Measurements from ENCODE around the gene LONRF2. TPM values are rescaled to one million over a fixed set of nuclear protein-coding genes. Genes with fewer than 3 reads are reported as not detected.

The LONRF2 gene
- total and polyA plus RNA-seq, 2 donors from 2014 or later: 1.1 to 6.3 TPM

- H3K4me1 ChIP-seq (ENCODE audit: control insufficient read depth in 2 of 3, insufficient read depth in 2 of 3, low read depth in 1 of 3, low read length in 3 of 3): no peaks in the 10 kb centered on the region
- TF ChIP-seq, protein P1, sequence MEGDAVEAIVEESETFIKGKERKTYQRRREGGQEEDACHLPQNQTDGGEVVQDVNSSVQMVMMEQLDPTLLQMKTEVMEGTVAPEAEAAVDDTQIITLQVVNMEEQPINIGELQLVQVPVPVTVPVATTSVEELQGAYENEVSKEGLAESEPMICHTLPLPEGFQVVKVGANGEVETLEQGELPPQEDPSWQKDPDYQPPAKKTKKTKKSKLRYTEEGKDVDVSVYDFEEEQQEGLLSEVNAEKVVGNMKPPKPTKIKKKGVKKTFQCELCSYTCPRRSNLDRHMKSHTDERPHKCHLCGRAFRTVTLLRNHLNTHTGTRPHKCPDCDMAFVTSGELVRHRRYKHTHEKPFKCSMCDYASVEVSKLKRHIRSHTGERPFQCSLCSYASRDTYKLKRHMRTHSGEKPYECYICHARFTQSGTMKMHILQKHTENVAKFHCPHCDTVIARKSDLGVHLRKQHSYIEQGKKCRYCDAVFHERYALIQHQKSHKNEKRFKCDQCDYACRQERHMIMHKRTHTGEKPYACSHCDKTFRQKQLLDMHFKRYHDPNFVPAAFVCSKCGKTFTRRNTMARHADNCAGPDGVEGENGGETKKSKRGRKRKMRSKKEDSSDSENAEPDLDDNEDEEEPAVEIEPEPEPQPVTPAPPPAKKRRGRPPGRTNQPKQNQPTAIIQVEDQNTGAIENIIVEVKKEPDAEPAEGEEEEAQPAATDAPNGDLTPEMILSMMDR (IDR thresholded peaks at IDR 0.05; ENCODE audit: borderline replicate concordance, extremely low read depth, insufficient read depth): no peak
- DNase-seq (no peak), FAIRE-seq (no peak)
- no peaks in the 10 kb centered on the region for H3K9me3 ChIP-seq (ENCODE audit: control insufficient read depth in 2 of 3, insufficient read depth in 1 of 3, low read length in 3 of 3)
- H3K27me3 ChIP-seq (ENCODE audit: control insufficient read depth, insufficient read depth, low read length): peaks cover 5% of the 10 kb centered on the region
- no peak overlapping the region for H3K4me3 ChIP-seq (ENCODE audit: low read length in 3 of 3)
- no peak overlapping the region for H3K27ac ChIP-seq (ENCODE audit: low read depth in 2 of 2, low read length in 2 of 2)
- no peaks in the 10 kb centered on the region for H3K36me3 ChIP-seq (ENCODE audit: control insufficient read depth in 2 of 3, insufficient read depth in 3 of 3, low read length in 3 of 3)
- H3K9ac ChIP-seq (ENCODE audit: low read length in 3 of 3): no peak overlapping the region
- intact Hi-C loops (cut with DNase I): no loop called here
Observed at GRCh38 chr2:100327742-100328141, 5.4 kb upstream of the LONRF2 start.

DNA sequence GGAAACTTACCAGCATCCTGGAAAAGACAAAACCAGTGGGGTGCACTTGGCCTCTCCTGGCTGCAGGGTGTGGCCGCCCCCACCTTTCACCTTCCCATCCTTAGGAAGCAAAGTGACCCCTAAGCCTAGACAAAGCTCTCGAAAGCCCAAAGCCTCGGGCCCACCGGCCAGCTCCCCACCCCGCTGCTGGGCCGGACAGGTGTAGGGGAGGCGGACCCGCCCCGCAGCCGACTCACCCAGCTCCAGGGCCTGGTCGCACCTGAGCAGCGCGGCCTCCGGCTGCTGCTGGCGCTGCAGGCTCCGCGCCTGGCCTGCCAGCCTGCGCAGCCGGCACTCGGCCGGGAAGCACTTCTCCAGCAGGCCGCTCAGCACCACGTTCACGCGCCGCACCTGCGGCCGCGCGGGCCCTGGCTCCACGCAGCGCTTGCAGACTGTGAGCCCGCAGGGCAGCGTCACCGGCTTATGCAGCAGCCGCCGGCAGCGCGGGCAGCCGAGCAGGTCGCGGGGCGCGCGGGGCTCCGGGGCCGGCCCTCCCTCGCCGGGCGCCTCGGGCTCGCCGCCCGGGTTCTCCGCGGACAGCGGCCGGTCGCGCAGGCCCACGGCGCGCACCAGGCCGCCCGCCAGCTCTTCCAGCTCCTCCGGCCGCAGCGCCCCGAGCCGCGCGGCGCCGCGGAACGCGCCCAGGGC lies 979 bp downstream of the LONRF2 start:
- Histone ChIP-seq H3K27me3 (ENCODE audit: control insufficient read depth, insufficient read depth, low read length) (peaks cover 9% of the 10 kb centered on the region), H3K9me3 (ENCODE audit: control insufficient read depth in 2 of 3, insufficient read depth in 1 of 3, low read length in 3 of 3) (peaks cover 1 to 8% (median 2%) of the 10 kb centered on the region in 3 donors), H3K4me1 (ENCODE audit: control insufficient read depth in 2 of 3, insufficient read depth in 2 of 3, low read depth in 1 of 3, low read length in 3 of 3) (peaks cover 0 to 2% (median 0%) of the 10 kb centered on the region in 3 donors), H3K9ac (ENCODE audit: low read length in 3 of 3) (peak overlapping the region in 1 of 3 donors; percentile 56), H3K27ac (ENCODE audit: low read depth in 2 of 2, low read length in 2 of 2) (peak overlapping the region; percentile 28 to 61), H3K36me3 (ENCODE audit: control insufficient read depth in 2 of 3, insufficient read depth in 3 of 3, low read length in 3 of 3) (no peaks in the 10 kb centered on the region), H3K4me3 (ENCODE audit: low read length in 3 of 3) (peak overlapping the region in 2 of 3 donors; percentile 3 to 49)
- intact Hi-C loops (cut with DNase I): no loop called here
- TF ChIP-seq, protein P1 (IDR thresholded peaks at IDR 0.05; ENCODE audit: borderline replicate concordance, extremely low read depth, insufficient read depth): peak; percentile 30
- DNase-seq (peak; percentile 69 to 85 (median 81)), FAIRE-seq (no peak)

- Histone ChIP-seq H3K4me3 (ENCODE audit: low read length in 3 of 3) (peak overlapping the region; percentile 3 to 49 (median 39)), H3K4me1 (ENCODE audit: control insufficient read depth in 2 of 3, insufficient read depth in 2 of 3, low read depth in 1 of 3, low read length in 3 of 3) (peaks cover 0 to 2% (median 0%) of the 10 kb centered on the region in 3 donors), H3K36me3 (ENCODE audit: control insufficient read depth in 2 of 3, insufficient read depth in 3 of 3, low read length in 3 of 3) (no peaks in the 10 kb centered on the region), H3K9me3 (ENCODE audit: control insufficient read depth in 2 of 3, insufficient read depth in 1 of 3, low read length in 3 of 3) (peaks cover 1 to 8% (median 2%) of the 10 kb centered on the region in 3 donors), H3K9ac (ENCODE audit: low read length in 3 of 3) (peak overlapping the region in 1 of 3 donors; percentile 56), H3K27ac (ENCODE audit: low read depth in 2 of 2, low read length in 2 of 2) (peak overlapping the region in 1 of 2 donors; percentile 28), H3K27me3 (ENCODE audit: control insufficient read depth, insufficient read depth, low read length) (peaks cover 9% of the 10 kb centered on the region)
- DNase-seq (peak in 3 of 5 donors; percentile 8 to 30 (median 19)), FAIRE-seq (no peak)
- TF ChIP-seq, protein P1 (IDR thresholded peaks at IDR 0.05; ENCODE audit: borderline replicate concordance, extremely low read depth, insufficient read depth): no peak
- intact Hi-C loops (cut with DNase I): no loop called here
Observed at GRCh38 chr2:100320547-100321178, 1.6 kb downstream of the LONRF2 start.

Data from kidney (tissue), 14 donors.